BE2C (cell line): Measurements from ENCODE around the gene GRM1.

ENCODE experiments used
- DNase-seq: peaks from one replicate; pipeline ENCODE4 v3.0.0-alpha.2; 2020
- H3K27me3 ChIP-seq: fragments of 250-450 bp; sonication (Bioruptor Pico); 2 replicates; pipeline ENCODE4 v1.5.1; 2020; ENCODE audit warnings: mild to moderate bottlenecking
- H3K36me3 ChIP-seq: fragments of 250-450 bp; sonication (Bioruptor Pico); 2 replicates; pipeline ENCODE4 v1.5.1; 2020; ENCODE audit warnings: mild to moderate bottlenecking
- H3K4me1 ChIP-seq: fragments of 250-450 bp; sonication (Bioruptor Pico); 2 replicates; pipeline ENCODE4 v1.5.1; 2020
- H3K4me3 ChIP-seq: 2 replicates; pipeline ENCODE4 v1.5.1; 2011; ENCODE audit warnings: low read depth, low read length
- H3K9me3 ChIP-seq: fragments of 250-450 bp; sonication (Bioruptor Pico); 2 replicates; pipeline ENCODE4 v1.5.1; 2020
- CTCF ChIP-seq: IDR thresholded peaks from 2 replicates; pipeline ENCODE4 v1.5.1; 2012; ENCODE audit warnings: mild to moderate bottlenecking, low read depth, low read length

GRM1 gene

GRCh38 chr6:146426516-146426915, 397.7 kb downstream of the GRM1 start:
- H3K27me3 ChIP-seq: no peaks in the 10 kb centered on the region; the same call in 1 of the 2 replicates
- TF ChIP-seq CTCF: no peak
- no peaks in the 10 kb centered on the region for H3K36me3 ChIP-seq
- H3K4me3 ChIP-seq: no peak overlapping the region
- no peak for DNase-seq
- H3K4me1 ChIP-seq: no peaks in the 10 kb centered on the region
- no peaks in the 10 kb centered on the region for H3K9me3 ChIP-seq

GRCh38 chr6:146429831-146430230, 401.0 kb downstream of the GRM1 start:
- Histone ChIP-seq H3K27me3 (peaks cover 9% of the 10 kb centered on the region), H3K9me3 (no peaks in the 10 kb centered on the region), H3K36me3 (no peaks in the 10 kb centered on the region), H3K4me1 (no peaks in the 10 kb centered on the region), H3K4me3 (no peak overlapping the region)
- TF ChIP-seq CTCF: no peak
- DNase-seq: no peak

- no peak overlapping the region for H3K4me3 ChIP-seq
- no peaks in the 10 kb centered on the region for H3K9me3 ChIP-seq
- no peak for DNase-seq
- no peak for TF ChIP-seq CTCF
- peaks cover 19% of the 10 kb centered on the region for H3K27me3 ChIP-seq
- H3K36me3 ChIP-seq: no peaks in the 10 kb centered on the region
- H3K4me1 ChIP-seq: no peaks in the 10 kb centered on the region
These were observed 405.2 kb downstream of the GRM1 start for GRCh38 chr6:146433881-146434731.

- no peaks in the 10 kb centered on the region for H3K9me3 ChIP-seq
- TF ChIP-seq CTCF: no peak
- no peak overlapping the region for H3K4me3 ChIP-seq
These were observed 406.0 kb downstream of the GRM1 start for GRCh38 chr6:146434732-146435390.

GRCh38 chr6:146441907-146442306, 413.0 kb downstream of the GRM1 start:
- Histone ChIP-seq H3K4me1 (no peaks in the 10 kb centered on the region), H3K27me3 (peaks cover 23% of the 10 kb centered on the region), H3K4me3 (no peak overlapping the region), H3K36me3 (no peaks in the 10 kb centered on the region), H3K9me3 (no peaks in the 10 kb centered on the region)
- DNase-seq: no peak
- no peak for TF ChIP-seq CTCF

More at GRCh38 chr6:146434732-146435390, 406.0 kb downstream of the GRM1 start:
- Histone ChIP-seq H3K27me3 (peaks cover 22% of the 10 kb centered on the region), H3K4me1 (no peaks in the 10 kb centered on the region), H3K36me3 (no peaks in the 10 kb centered on the region)
- DNase-seq: no peak

- H3K9me3 ChIP-seq: no peaks in the 10 kb centered on the region
- no peaks in the 10 kb centered on the region for H3K4me1 ChIP-seq
- no peaks in the 10 kb centered on the region for H3K36me3 ChIP-seq
- no peak overlapping the region for H3K4me3 ChIP-seq
- H3K27me3 ChIP-seq: peaks cover 15% of the 10 kb centered on the region; the same call in 1 of the 2 replicates
- DNase-seq: no peak
- TF ChIP-seq CTCF: no peak
These were observed 415.3 kb downstream of the GRM1 start for GRCh38 chr6:146444189-146444588.
